Fibroblast of lung (primary cell): ENCODE data around the gene SYT17. TPM values are rescaled to one million over a fixed set of nuclear protein-coding genes. Genes with fewer than 3 reads are reported as not detected.

Source experiments
- DNase-seq, 2 donors: peaks; one replicate each; pipeline versions ENCODE4 v3.0.0 to v3.0.0-alpha.2; 2010; ENCODE audit warnings: low read depth in 2 of 2
- H2AFZ ChIP-seq: 2 replicates; pipeline ENCODE4 v1.5.1; 2012; ENCODE audit warnings: low read length, control low read depth, inconsistent platforms
- H3K27ac ChIP-seq: 2 replicates; pipeline ENCODE4 v1.5.1; 2011; ENCODE audit warnings: low read length, control low read depth; ENCODE audit not compliant: insufficient read depth
- H3K27me3 ChIP-seq: 2 replicates; pipeline ENCODE4 v1.5.1; 2011; ENCODE audit warnings: mild to moderate bottlenecking, low read length; ENCODE audit not compliant: control insufficient read depth, insufficient read depth
- H3K36me3 ChIP-seq: 2 replicates; pipeline ENCODE4 v1.5.1; 2011; ENCODE audit warnings: low read length; ENCODE audit not compliant: control insufficient read depth, insufficient read depth
- H3K4me1 ChIP-seq: 2 replicates; pipeline ENCODE4 v1.5.1; 2011; ENCODE audit warnings: low read length; ENCODE audit not compliant: control insufficient read depth, insufficient read depth; ENCODE audit errors: extremely low read depth
- H3K4me2 ChIP-seq: 2 replicates; pipeline ENCODE4 v1.5.1; 2011; ENCODE audit warnings: low read length, control low read depth; ENCODE audit not compliant: insufficient read depth; ENCODE audit errors: extremely low read depth
- H3K4me3 ChIP-seq, 4 experiments: fragments of 200-600 bp in 1 of 4; sonication (generic) in 1 of 4; replicated peaks in 1 of 4; 2 replicates each; pipeline ENCODE4 v1.5.1; 2011 to 2016; ENCODE audit warnings: low read length in 4 of 4, low read depth in 3 of 4, mild to moderate bottlenecking in 3 of 4, control low read depth in 2 of 4, inconsistent platforms in 1 of 4, mixed read lengths in 1 of 4; ENCODE audit not compliant: insufficient read depth in 1 of 4; ENCODE audit errors: control extremely low read depth in 1 of 4
- H3K79me2 ChIP-seq: 2 replicates; pipeline ENCODE4 v1.5.1; 2012; ENCODE audit warnings: mild to moderate bottlenecking, low read length, inconsistent platforms; ENCODE audit not compliant: control insufficient read depth, insufficient read depth
- H3K9ac ChIP-seq: 2 replicates; pipeline ENCODE4 v1.5.1; 2011; ENCODE audit warnings: mild to moderate bottlenecking, low read length, control low read depth; ENCODE audit not compliant: insufficient read depth
- H3K9me3 ChIP-seq: 2 replicates; pipeline ENCODE4 v1.5.1; 2012; ENCODE audit warnings: low read depth, low read length; ENCODE audit not compliant: control insufficient read depth, insufficient read depth
- H4K20me1 ChIP-seq: 2 replicates; pipeline ENCODE4 v1.5.1; 2011; ENCODE audit warnings: low read length; ENCODE audit not compliant: control insufficient read depth, insufficient read depth; ENCODE audit errors: extremely low read depth
- EZH2 ChIP-seq: IDR thresholded peaks from 2 replicates; pipeline ENCODE4 v1.5.1; 2012; ENCODE audit warnings: low read length, control low read depth, mild to moderate bottlenecking; ENCODE audit errors: missing control alignments
- polyA plus RNA-seq, 2 donors: library from polyadenylated mRNA; depleted of rRNA in 1 of 2; stranded (reverse) in 1 of 2; unstranded in 1 of 2; fragments of >200 nt; gene quantifications; 2 replicates each; pipeline ENCODE4 v1.2.1, GENCODE V29; 2011 to 2012; ENCODE audit warnings: missing spikeins in 1 of 2
- total RNA-seq: library from RNA; depleted of rRNA; stranded (reverse); fragments of >200 nt; gene quantifications from 2 replicates; pipeline ENCODE4 v1.2.1, GENCODE V29; 2014
- TF ChIP-seq, protein P1 (sequence below), 2 donors: IDR thresholded peaks in 1 of 2; conservative IDR thresholded peaks in 1 of 2; 1 replicate in 1 of 2; 2 replicates in 1 of 2; pipeline ENCODE4 v1.5.1; 2011 to 2012; ENCODE audit warnings: low read length in 2 of 2, control low read depth in 1 of 2, inconsistent platforms in 1 of 2, low read depth in 1 of 2, mild to moderate bottlenecking in 1 of 2

The SYT17 gene
- total and polyA plus RNA-seq, 2 donors (not counting 1 experiment from before 2014, with no cell fraction given): 0.33 TPM; not detected in 1

DNA sequence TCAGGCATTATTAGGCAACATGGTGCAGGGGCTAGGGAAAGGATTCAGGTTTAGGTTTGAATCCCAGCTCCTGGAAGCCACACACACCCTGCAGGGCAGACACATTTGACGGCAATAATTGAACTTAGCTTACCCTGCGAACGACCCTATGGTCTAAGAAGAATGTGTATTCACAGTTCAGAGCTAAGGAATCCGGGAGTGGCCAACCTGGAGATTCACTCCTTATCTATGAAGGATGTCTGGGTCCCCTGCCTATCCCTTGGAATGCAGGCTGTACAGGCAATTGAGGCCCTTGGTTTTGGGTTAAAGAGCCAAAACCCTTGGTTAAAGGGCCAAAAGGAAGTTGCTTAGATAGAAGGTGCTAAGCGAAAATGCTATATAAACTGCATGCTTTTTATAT, 2.9 kb upstream of the SYT17 start:
- H3K79me2 ChIP-seq: no peaks in the 10 kb centered on the region
- H2AFZ ChIP-seq: no peak overlapping the region
- no peaks in the 10 kb centered on the region for H4K20me1 ChIP-seq
- no peaks in the 10 kb centered on the region for H3K9me3 ChIP-seq
- no peak overlapping the region for H3K4me3 ChIP-seq
- H3K9ac ChIP-seq: no peak overlapping the region
- H3K36me3 ChIP-seq: no peaks in the 10 kb centered on the region
- no peaks in the 10 kb centered on the region for H3K4me1 ChIP-seq
- TF ChIP-seq, protein P1, sequence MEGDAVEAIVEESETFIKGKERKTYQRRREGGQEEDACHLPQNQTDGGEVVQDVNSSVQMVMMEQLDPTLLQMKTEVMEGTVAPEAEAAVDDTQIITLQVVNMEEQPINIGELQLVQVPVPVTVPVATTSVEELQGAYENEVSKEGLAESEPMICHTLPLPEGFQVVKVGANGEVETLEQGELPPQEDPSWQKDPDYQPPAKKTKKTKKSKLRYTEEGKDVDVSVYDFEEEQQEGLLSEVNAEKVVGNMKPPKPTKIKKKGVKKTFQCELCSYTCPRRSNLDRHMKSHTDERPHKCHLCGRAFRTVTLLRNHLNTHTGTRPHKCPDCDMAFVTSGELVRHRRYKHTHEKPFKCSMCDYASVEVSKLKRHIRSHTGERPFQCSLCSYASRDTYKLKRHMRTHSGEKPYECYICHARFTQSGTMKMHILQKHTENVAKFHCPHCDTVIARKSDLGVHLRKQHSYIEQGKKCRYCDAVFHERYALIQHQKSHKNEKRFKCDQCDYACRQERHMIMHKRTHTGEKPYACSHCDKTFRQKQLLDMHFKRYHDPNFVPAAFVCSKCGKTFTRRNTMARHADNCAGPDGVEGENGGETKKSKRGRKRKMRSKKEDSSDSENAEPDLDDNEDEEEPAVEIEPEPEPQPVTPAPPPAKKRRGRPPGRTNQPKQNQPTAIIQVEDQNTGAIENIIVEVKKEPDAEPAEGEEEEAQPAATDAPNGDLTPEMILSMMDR (conservative IDR thresholded peaks at IDR 0.05 in 1 of 2, IDR thresholded peaks at IDR 0.05 in 1 of 2; ENCODE audit: low read depth in 1 of 2, low read length in 2 of 2): no peak
- no peak for TF ChIP-seq EZH2
- DNase-seq: peak in 1 of 2 donors; percentile 27
- H3K27ac ChIP-seq: no peak overlapping the region
- peaks cover 18% of the 10 kb centered on the region for H3K27me3 ChIP-seq
- H3K4me2 ChIP-seq: no peak overlapping the region

DNA sequence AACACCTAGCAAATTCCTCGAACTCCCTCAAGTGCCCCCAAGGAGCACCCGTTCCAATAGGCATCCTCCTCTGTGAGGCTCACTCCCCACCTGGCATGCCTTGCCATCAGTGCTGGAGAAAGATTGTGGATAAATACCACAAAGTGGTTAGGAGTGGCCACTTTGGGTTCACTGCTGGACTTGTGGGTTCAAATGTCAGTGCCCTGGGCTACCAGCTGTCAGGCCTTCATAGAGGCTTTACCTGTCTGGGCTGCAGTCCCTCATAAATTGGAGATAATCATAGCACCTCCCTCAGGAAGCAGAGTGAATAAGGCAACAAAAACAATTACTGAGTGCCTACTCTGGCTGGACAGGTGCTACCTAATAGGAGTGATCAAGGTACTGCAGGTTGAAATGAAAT, 1.5 kb upstream of the SYT17 start:
- H2AFZ ChIP-seq: no peak overlapping the region
- no peaks in the 10 kb centered on the region for H4K20me1 ChIP-seq
- no peak overlapping the region for H3K4me2 ChIP-seq
- DNase-seq: no peak
- no peaks in the 10 kb centered on the region for H3K79me2 ChIP-seq
- no peak overlapping the region for H3K27ac ChIP-seq
- TF ChIP-seq EZH2: no peak
- TF ChIP-seq, protein P1 (conservative IDR thresholded peaks at IDR 0.05 in 1 of 2, IDR thresholded peaks at IDR 0.05 in 1 of 2; ENCODE audit: low read depth in 1 of 2, low read length in 2 of 2): no peak
- no peaks in the 10 kb centered on the region for H3K9me3 ChIP-seq
- H3K27me3 ChIP-seq: peaks cover 24% of the 10 kb centered on the region
- H3K9ac ChIP-seq: no peak overlapping the region
- H3K36me3 ChIP-seq: no peaks in the 10 kb centered on the region
- H3K4me3 ChIP-seq: no peak overlapping the region
- H3K4me1 ChIP-seq: no peaks in the 10 kb centered on the region

DNA sequence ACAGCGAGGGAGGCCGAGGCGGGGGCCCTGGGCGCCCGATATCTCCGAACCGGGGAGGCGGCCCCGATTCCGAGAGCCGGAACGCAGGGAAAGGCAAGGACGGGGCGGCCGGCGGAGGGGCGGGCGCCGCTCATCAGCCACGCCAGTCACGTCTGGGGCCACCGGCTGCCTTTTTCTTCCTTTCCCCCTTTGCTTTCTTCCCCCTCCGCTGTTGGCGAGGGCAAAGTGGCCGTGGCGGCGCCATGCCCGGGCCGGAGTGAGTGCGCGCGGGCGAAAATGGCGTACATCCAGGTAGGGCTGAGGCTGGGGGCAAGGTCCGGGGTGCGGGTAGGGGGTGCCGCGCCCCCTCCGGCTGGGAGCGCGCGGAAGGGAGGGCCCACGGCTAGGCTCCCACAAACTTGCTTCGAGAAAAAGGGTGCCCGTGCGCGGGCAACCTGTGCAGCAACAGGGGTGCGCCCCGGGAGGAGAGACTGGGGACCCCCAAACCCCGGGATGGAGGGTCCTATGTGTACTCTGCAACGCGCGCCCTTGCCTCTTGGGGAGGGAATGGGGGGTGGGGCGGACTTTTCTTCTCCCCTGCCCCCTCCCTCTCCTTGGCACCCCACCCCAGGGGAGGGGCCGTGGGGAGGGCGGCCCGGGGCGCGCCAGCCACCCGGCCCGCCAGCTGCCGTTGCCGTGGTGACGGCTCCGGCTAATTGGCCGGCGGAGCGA, 486 bp downstream of the SYT17 start:
- H3K4me3 ChIP-seq: peak overlapping the region in 3 of 4 experiments; percentile 10 to 36 (median 35)
- H3K4me1 ChIP-seq: no peaks in the 10 kb centered on the region
- H3K27ac ChIP-seq: no peak overlapping the region
- TF ChIP-seq, protein P1 (conservative IDR thresholded peaks at IDR 0.05 in 1 of 2, IDR thresholded peaks at IDR 0.05 in 1 of 2; ENCODE audit: low read depth in 1 of 2, low read length in 2 of 2): no peak
- TF ChIP-seq EZH2: no peak
- no peak overlapping the region for H2AFZ ChIP-seq
- peaks cover 28% of the 10 kb centered on the region for H3K27me3 ChIP-seq
- H3K4me2 ChIP-seq: no peak overlapping the region
- no peak for DNase-seq
- no peaks in the 10 kb centered on the region for H3K36me3 ChIP-seq
- no peaks in the 10 kb centered on the region for H3K79me2 ChIP-seq
- no peaks in the 10 kb centered on the region for H4K20me1 ChIP-seq
- H3K9ac ChIP-seq: no peak overlapping the region
- H3K9me3 ChIP-seq: no peaks in the 10 kb centered on the region
